Dendritic cell treated with granulocyte-macrophage colony-stimulating factor and Interleukin-4, amounts not matched to agents 40 ng/mL and 50 ng/mL, for 4 days (primary cell): Measurements from ENCODE around the gene MEF2D.

Experiments
- H3K27ac Mint-ChIP-seq: one replicate; pipeline ENCODE4 v1.8.0; 2022; ENCODE audit warnings: mild to moderate bottlenecking, mixed read lengths
- H3K27me3 Mint-ChIP-seq: one replicate; pipeline ENCODE4 v1.8.0; 2022; ENCODE audit warnings: mild to moderate bottlenecking, mixed read lengths
- H3K36me3 Mint-ChIP-seq: one replicate; pipeline ENCODE4 v1.8.0; 2022; ENCODE audit warnings: low read depth, mixed read lengths
- H3K4me1 Mint-ChIP-seq: one replicate; pipeline ENCODE4 v1.8.0; 2022; ENCODE audit warnings: low read depth, mixed read lengths
- H3K4me3 Mint-ChIP-seq: one replicate; pipeline ENCODE4 v1.8.0; 2022; ENCODE audit warnings: mild to moderate bottlenecking, moderate library complexity, mixed read lengths
- H3K9me3 Mint-ChIP-seq: one replicate; pipeline ENCODE4 v1.8.0; 2022; ENCODE audit warnings: mixed read lengths
- intact Hi-C: fragments of 100-400 bp; cut with micrococcal nuclease; formaldehyde crosslinking; loops from one replicate; pipeline ENCODE4 v1.15.0; 2022

The MEF2D gene

GRCh38 chr1:156471496-156472490 lies 28.8 kb downstream of the MEF2D start:
- no peaks in the 10 kb centered on the region for H3K9me3 Mint-ChIP-seq
- no peak overlapping the region for H3K4me3 Mint-ChIP-seq
- H3K27me3 Mint-ChIP-seq: no peaks in the 10 kb centered on the region
- H3K36me3 Mint-ChIP-seq: peaks cover 95% of the 10 kb centered on the region
- intact Hi-C loops: no loop called here
- H3K4me1 Mint-ChIP-seq: peaks cover 11% of the 10 kb centered on the region
- H3K27ac Mint-ChIP-seq: no peak overlapping the region

GRCh38 chr1:156470473-156470872 lies 30.1 kb downstream of the MEF2D start:
- H3K4me1 Mint-ChIP-seq: peaks cover 20% of the 10 kb centered on the region
- intact Hi-C loops: no loop called here
- H3K36me3 Mint-ChIP-seq: peaks cover 95% of the 10 kb centered on the region
- H3K9me3 Mint-ChIP-seq: no peaks in the 10 kb centered on the region
- H3K27me3 Mint-ChIP-seq: no peaks in the 10 kb centered on the region
- no peak overlapping the region for H3K27ac Mint-ChIP-seq
- H3K4me3 Mint-ChIP-seq: no peak overlapping the region

GRCh38 chr1:156468693-156469345 lies 31.8 kb downstream of the MEF2D start:
- Mint-ChIP-seq H3K27ac (no peak overlapping the region), H3K9me3 (no peaks in the 10 kb centered on the region), H3K27me3 (no peaks in the 10 kb centered on the region), H3K4me3 (no peak overlapping the region), H3K36me3 (peaks cover 95% of the 10 kb centered on the region), H3K4me1 (peaks cover 34% of the 10 kb centered on the region)
- intact Hi-C loops: loop anchor here (2.0 kb wide), 1 partner anchor 76 kb away; no protein-coding TSS in a partner anchor

GRCh38 chr1:156467906-156468305 lies 32.7 kb downstream of the MEF2D start:
- Mint-ChIP-seq H3K27me3 (no peaks in the 10 kb centered on the region), H3K4me3 (no peak overlapping the region), H3K36me3 (peaks cover 95% of the 10 kb centered on the region), H3K27ac (no peak overlapping the region), H3K9me3 (no peaks in the 10 kb centered on the region), H3K4me1 (peaks cover 34% of the 10 kb centered on the region)
- intact Hi-C loops: loop anchor here (2.0 kb wide), 1 partner anchor 77 kb away; no protein-coding TSS in a partner anchor

- intact Hi-C loops: no loop called here
- no peak overlapping the region for H3K27ac Mint-ChIP-seq
Measured at GRCh38 chr1:156467385-156467784, 33.2 kb downstream of the MEF2D start.

GRCh38 chr1:156465747-156466365 lies 34.7 kb downstream of the MEF2D start:
- H3K27me3 Mint-ChIP-seq: no peaks in the 10 kb centered on the region

More at GRCh38 chr1:156467385-156467784, 33.2 kb downstream of the MEF2D start:
- H3K9me3 Mint-ChIP-seq: no peaks in the 10 kb centered on the region
- no peak overlapping the region for H3K4me3 Mint-ChIP-seq
- no peaks in the 10 kb centered on the region for H3K27me3 Mint-ChIP-seq
- peaks cover 34% of the 10 kb centered on the region for H3K4me1 Mint-ChIP-seq
- peaks cover 93% of the 10 kb centered on the region for H3K36me3 Mint-ChIP-seq

GRCh38 chr1:156464825-156465452 lies 35.6 kb downstream of the MEF2D start:
- no peak overlapping the region for H3K4me3 Mint-ChIP-seq
- peaks cover 82% of the 10 kb centered on the region for H3K36me3 Mint-ChIP-seq
- intact Hi-C loops: no loop called here
- H3K27ac Mint-ChIP-seq: peak overlapping the region; percentile 7
- no peaks in the 10 kb centered on the region for H3K27me3 Mint-ChIP-seq
- H3K9me3 Mint-ChIP-seq: no peaks in the 10 kb centered on the region
- H3K4me1 Mint-ChIP-seq: peaks cover 40% of the 10 kb centered on the region

More at GRCh38 chr1:156465747-156466365, 34.7 kb downstream of the MEF2D start:
- H3K36me3 Mint-ChIP-seq: peaks cover 78% of the 10 kb centered on the region
- intact Hi-C loops: no loop called here
- no peak overlapping the region for H3K4me3 Mint-ChIP-seq
- peaks cover 40% of the 10 kb centered on the region for H3K4me1 Mint-ChIP-seq
- H3K9me3 Mint-ChIP-seq: no peaks in the 10 kb centered on the region
- no peak overlapping the region for H3K27ac Mint-ChIP-seq

- Mint-ChIP-seq H3K36me3 (peaks cover 80% of the 10 kb centered on the region), H3K4me1 (peaks cover 40% of the 10 kb centered on the region), H3K4me3 (no peak overlapping the region), H3K27ac (no peak overlapping the region), H3K27me3 (no peaks in the 10 kb centered on the region), H3K9me3 (no peaks in the 10 kb centered on the region)
- intact Hi-C loops: no loop called here
Measured at GRCh38 chr1:156464335-156464734, 36.2 kb downstream of the MEF2D start.

- Mint-ChIP-seq H3K27ac (no peak overlapping the region), H3K4me3 (no peak overlapping the region), H3K36me3 (peaks cover 75% of the 10 kb centered on the region), H3K9me3 (no peaks in the 10 kb centered on the region), H3K4me1 (peaks cover 40% of the 10 kb centered on the region), H3K27me3 (no peaks in the 10 kb centered on the region)
- intact Hi-C loops: no loop called here
Measured at GRCh38 chr1:156463874-156464273, 36.7 kb downstream of the MEF2D start.

GRCh38 chr1:156462954-156463795 lies 37.4 kb downstream of the MEF2D start:
- Mint-ChIP-seq H3K9me3 (no peaks in the 10 kb centered on the region), H3K27ac (no peak overlapping the region), H3K4me3 (no peak overlapping the region), H3K27me3 (no peaks in the 10 kb centered on the region), H3K36me3 (peaks cover 68% of the 10 kb centered on the region), H3K4me1 (peaks cover 42% of the 10 kb centered on the region)
- intact Hi-C loops: no loop called here

GRCh38 chr1:156461781-156462647 lies 38.6 kb downstream of the MEF2D start:
- Mint-ChIP-seq H3K9me3 (no peaks in the 10 kb centered on the region), H3K27ac (peak overlapping the region; percentile 31), H3K27me3 (no peaks in the 10 kb centered on the region), H3K36me3 (peaks cover 57% of the 10 kb centered on the region), H3K4me1 (peaks cover 46% of the 10 kb centered on the region), H3K4me3 (no peak overlapping the region)
- intact Hi-C loops: no loop called here

- no peaks in the 10 kb centered on the region for H3K27me3 Mint-ChIP-seq
- H3K4me3 Mint-ChIP-seq: no peak overlapping the region
- H3K27ac Mint-ChIP-seq: peak overlapping the region; percentile 31
- no peaks in the 10 kb centered on the region for H3K9me3 Mint-ChIP-seq
- intact Hi-C loops: no loop called here
- peaks cover 46% of the 10 kb centered on the region for H3K4me1 Mint-ChIP-seq
- H3K36me3 Mint-ChIP-seq: peaks cover 53% of the 10 kb centered on the region
Measured at GRCh38 chr1:156461109-156461508, 39.5 kb downstream of the MEF2D start.
